IgD-negative memory B cell (primary cell): ENCODE measurements around the gene FBXO42. TPM values are rescaled to one million over a fixed set of nuclear protein-coding genes. Genes with fewer than 3 reads are reported as not detected.
"Not testable (repeated sequence)": the region's sequence is repeated elsewhere in the genome, so short reads cannot be mapped to it uniquely, and the experiment has no call there.

Source experiments
- H3K27ac Mint-ChIP-seq, 3 donors: one replicate each; pipeline ENCODE4 v1.8.0; 2020 to 2022; ENCODE audit warnings: mild to moderate bottlenecking in 3 of 3, mixed read lengths in 3 of 3, moderate library complexity in 1 of 3
- H3K27me3 Mint-ChIP-seq: one replicate; pipeline ENCODE4 v1.8.0; 2021; ENCODE audit warnings: mixed read lengths
- H3K36me3 Mint-ChIP-seq: one replicate; pipeline ENCODE4 v1.8.0; 2020; ENCODE audit warnings: mild to moderate bottlenecking, mixed read lengths
- H3K4me1 Mint-ChIP-seq, 3 donors: one replicate each; pipeline ENCODE4 v1.8.0; 2020 to 2022; ENCODE audit warnings: mixed read lengths in 3 of 3, mild to moderate bottlenecking in 1 of 3
- H3K4me3 Mint-ChIP-seq, 4 donors: one replicate each; pipeline ENCODE4 v1.8.0; 2020 to 2022; ENCODE audit warnings: mild to moderate bottlenecking in 4 of 4, mixed read lengths in 4 of 4, moderate library complexity in 3 of 4
- H3K9me3 Mint-ChIP-seq, 3 donors: one replicate each; pipeline ENCODE4 v1.8.0; 2020 to 2021; ENCODE audit warnings: mixed read lengths in 3 of 3, mild to moderate bottlenecking in 1 of 3
- polyA plus RNA-seq: library from polyadenylated mRNA; unstranded; fragments of 300-500 nt; fragmentation: Illumina TruSeq; gene quantifications from one replicate; pipeline ENCODE4 v1.2.3, GENCODE V29; 2021

Gene FBXO42
- polyA plus RNA-seq, 1 donor from 2014 or later = 26.8 TPM

GRCh38 chr1:16380868-16381267 is 28.6 kb upstream of the FBXO42 start:
- Mint-ChIP-seq H3K36me3 (peaks cover 2% of the 10 kb centered on the region), H3K4me1 (peaks cover 35 to 50% (median 39%) of the 10 kb centered on the region in 3 donors), H3K9me3 (no peaks in the 10 kb centered on the region), H3K27ac (no peak overlapping the region), H3K27me3 (no peaks in the 10 kb centered on the region), H3K4me3 (no peak overlapping the region)

GRCh38 chr1:16378443-16378842 is 26.2 kb upstream of the FBXO42 start:
- Mint-ChIP-seq H3K27me3 (no peaks in the 10 kb centered on the region), H3K27ac (peak overlapping the region in 1 of 3 donors; percentile 48), H3K4me3 (no peak overlapping the region), H3K36me3 (peaks cover 2% of the 10 kb centered on the region), H3K4me1 (peaks cover 38 to 50% (median 40%) of the 10 kb centered on the region in 3 donors), H3K9me3 (no peaks in the 10 kb centered on the region)

- Mint-ChIP-seq H3K36me3 (peaks cover 2% of the 10 kb centered on the region), H3K4me3 (peak overlapping the region in 1 of 4 donors; percentile 68), H3K27me3 (no peaks in the 10 kb centered on the region), H3K4me1 (peaks cover 47 to 56% (median 49%) of the 10 kb centered on the region in 3 donors), H3K9me3 (no peaks in the 10 kb centered on the region), H3K27ac (peak overlapping the region; percentile 39 to 91 (median 54))
These were observed 24.7 kb upstream of the FBXO42 start for GRCh38 chr1:16376971-16377370.

GRCh38 chr1:16375521-16376340 is 23.5 kb upstream of the FBXO42 start:
- Mint-ChIP-seq H3K4me3 (peak overlapping the region in 3 of 4 donors; percentile 27 to 63 (median 60)), H3K27me3 (no peaks in the 10 kb centered on the region), H3K4me1 (peaks cover 47 to 60% (median 56%) of the 10 kb centered on the region in 3 donors), H3K36me3 (peaks cover 7% of the 10 kb centered on the region), H3K27ac (peak overlapping the region; percentile 4 to 46 (median 27)), H3K9me3 (no peaks in the 10 kb centered on the region)

- H3K27me3 Mint-ChIP-seq = no peaks in the 10 kb centered on the region
- no peaks in the 10 kb centered on the region for H3K9me3 Mint-ChIP-seq
- H3K36me3 Mint-ChIP-seq = peaks cover 7% of the 10 kb centered on the region
- H3K4me1 Mint-ChIP-seq = peaks cover 54 to 64% (median 56%) of the 10 kb centered on the region in 3 donors
- peak overlapping the region in 1 of 4 donors; percentile 55 for H3K4me3 Mint-ChIP-seq
- H3K27ac Mint-ChIP-seq = peak overlapping the region; percentile 42 to 77 (median 71)
These were observed 22.0 kb upstream of the FBXO42 start for GRCh38 chr1:16374266-16374665.

GRCh38 chr1:16372535-16373285 is 20.4 kb upstream of the FBXO42 start:
- H3K27ac Mint-ChIP-seq = peak overlapping the region in 2 of 3 donors; percentile 63 to 77
- H3K9me3 Mint-ChIP-seq = no peaks in the 10 kb centered on the region
- peak overlapping the region in 2 of 4 donors; percentile 61 to 85 for H3K4me3 Mint-ChIP-seq
- peaks cover 7% of the 10 kb centered on the region for H3K36me3 Mint-ChIP-seq
- H3K27me3 Mint-ChIP-seq = no peaks in the 10 kb centered on the region
- H3K4me1 Mint-ChIP-seq = peaks cover 59 to 67% (median 62%) of the 10 kb centered on the region in 3 donors

GRCh38 chr1:16371725-16372124 is 19.4 kb upstream of the FBXO42 start:
- Mint-ChIP-seq H3K27ac (peak overlapping the region in 1 of 3 donors; percentile 77), H3K4me1 (peaks cover 54 to 60% (median 56%) of the 10 kb centered on the region in 3 donors), H3K9me3 (no peaks in the 10 kb centered on the region), H3K27me3 (no peaks in the 10 kb centered on the region), H3K36me3 (peaks cover 7% of the 10 kb centered on the region), H3K4me3 (peak overlapping the region in 2 of 4 donors; percentile 84 to 85)

GRCh38 chr1:16369821-16370220 is 17.5 kb upstream of the FBXO42 start:
- Mint-ChIP-seq H3K9me3 (no peaks in the 10 kb centered on the region), H3K27ac (no peak overlapping the region), H3K4me3 (peak overlapping the region in 2 of 4 donors; percentile 85 to 99), H3K36me3 (peaks cover 7% of the 10 kb centered on the region), H3K27me3 (no peaks in the 10 kb centered on the region), H3K4me1 (peaks cover 45 to 48% (median 46%) of the 10 kb centered on the region in 3 donors)

GRCh38 chr1:16367968-16368890 is 15.9 kb upstream of the FBXO42 start:
- Mint-ChIP-seq H3K4me1 (peaks cover 37 to 39% (median 39%) of the 10 kb centered on the region in 3 donors), H3K36me3 (peaks cover 4% of the 10 kb centered on the region), H3K4me3 (peak overlapping the region; percentile 99), H3K27me3 (no peaks in the 10 kb centered on the region), H3K27ac (peak overlapping the region; percentile 99 to 100 (median 100)), H3K9me3 (no peaks in the 10 kb centered on the region)

GRCh38 chr1:16367258-16367967 is 15.1 kb upstream of the FBXO42 start:
- Mint-ChIP-seq H3K4me1 (peaks cover 32 to 35% (median 33%) of the 10 kb centered on the region in 3 donors), H3K9me3 (no peaks in the 10 kb centered on the region), H3K4me3 (peak overlapping the region; percentile 99), H3K27me3 (no peaks in the 10 kb centered on the region), H3K36me3 (peaks cover 4% of the 10 kb centered on the region), H3K27ac (peak overlapping the region; percentile 99 to 100 (median 100))

GRCh38 chr1:16366722-16367257 is 14.5 kb upstream of the FBXO42 start, which contains the start of gene SZRD1:
Gene SZRD1 (plus strand): TSS chr1:16367242. CDS start chr1:16367258, 16 bp downstream.
- Mint-ChIP-seq H3K4me1 (peaks cover 28 to 29% (median 28%) of the 10 kb centered on the region in 3 donors), H3K9me3 (no peaks in the 10 kb centered on the region), H3K4me3 (peak within 1 kb of the TSS; percentile 99), H3K27me3 (no peaks in the 10 kb centered on the region), H3K27ac (peak within 1 kb of the TSS; percentile 99 to 100 (median 100)), H3K36me3 (peaks cover 3% of the 10 kb centered on the region)

- not testable (repeated sequence) for H3K27me3 Mint-ChIP-seq, H3K9me3 Mint-ChIP-seq, H3K36me3 Mint-ChIP-seq
- Mint-ChIP-seq H3K27ac (peak overlapping the region in 1 of 3 donors; percentile 59), H3K4me1 (peaks cover 21 to 23% (median 22%) of the 10 kb centered on the region in 3 donors), H3K4me3 (peak overlapping the region in 1 of 4 donors; percentile 30)
These were observed 12.8 kb upstream of the FBXO42 start for GRCh38 chr1:16365146-16365498.

GRCh38 chr1:16356867-16357266 is 4.6 kb upstream of the FBXO42 start:
- no peak overlapping the region for H3K4me3 Mint-ChIP-seq
- H3K27ac Mint-ChIP-seq = no peak overlapping the region
- peaks cover 0 to 4% (median 3%) of the 10 kb centered on the region in 3 donors for H3K4me1 Mint-ChIP-seq
- no peaks in the 10 kb centered on the region for H3K9me3 Mint-ChIP-seq
- H3K27me3 Mint-ChIP-seq = no peaks in the 10 kb centered on the region
- no peaks in the 10 kb centered on the region for H3K36me3 Mint-ChIP-seq
